PC-9 (cell line): ENCODE results near the gene CPHXL2. TPM values are rescaled to one million over a fixed set of nuclear protein-coding genes. Genes with fewer than 3 reads are reported as not detected.

ENCODE experiments used
- BruUV-seq: library from RNA; stranded (reverse); fragments of 400-500 nt; replicated peaks from 2 replicates; lab custom pipeline; 2021; lab: Mats Ljungman, UMichigan
- CTCF ChIA-PET: fragments of 300-600 bp; sonication (Branson Sonifier 250); formaldehyde crosslinking; loops from one replicate; lab custom pipeline; 2022; ENCODE audit warnings: antibody characterized with exemption; lab: Charles Lee
- POLR2A ChIA-PET: fragments of 300-600 bp; sonication (Branson Sonifier 250); formaldehyde crosslinking; loops from one replicate; lab custom pipeline; 2022; ENCODE audit warnings: antibody characterized with exemption; ENCODE audit not compliant: unreplicated experiment; lab: Charles Lee
- DNase-seq, 2 experiments: peaks; one replicate each; pipeline versions ENCODE4 v3.0.0 to v3.0.0-alpha.2; 2015 to 2022; ENCODE audit warnings: mixed read lengths in 1 of 2
- H2AFZ ChIP-seq: fragments of 200-600 bp; sonication (generic); 2 replicates; pipeline ENCODE4 v1.8.1; 2017; ENCODE audit warnings: antibody characterized with exemption
- H3F3A ChIP-seq: fragments of 200-600 bp; sonication (generic); 2 replicates; pipeline ENCODE4 v1.8.1; 2017; ENCODE audit warnings: antibody characterized with exemption, mild to moderate bottlenecking, low read depth; ENCODE audit not compliant: insufficient read depth
- H3K27ac ChIP-seq: fragments of 200-600 bp; sonication (generic); 2 replicates; pipeline ENCODE4 v1.6.1; 2016; ENCODE audit warnings: mixed run types
- H3K27me3 ChIP-seq: fragments of 200-600 bp; sonication (generic); 2 replicates; pipeline ENCODE4 v1.6.1; 2016; ENCODE audit warnings: low read depth, mixed run types; ENCODE audit not compliant: insufficient read depth
- H3K36me3 ChIP-seq: fragments of 200-600 bp; sonication (generic); 2 replicates; pipeline ENCODE4 v1.6.1; 2016; ENCODE audit warnings: low read depth, mixed run types
- H3K4me1 ChIP-seq: fragments of 200-600 bp; sonication (generic); replicated peaks from 2 replicates; pipeline ENCODE4 v1.6.1; 2016; ENCODE audit warnings: mixed run types; ENCODE audit not compliant: insufficient read depth
- H3K4me2 ChIP-seq: fragments of 200-600 bp; sonication (generic); 2 replicates; pipeline ENCODE4 v1.6.1; 2017; ENCODE audit warnings: mixed run types
- H3K4me3 ChIP-seq: fragments of 200-600 bp; sonication (generic); 2 replicates; pipeline ENCODE4 v1.6.1; 2016; ENCODE audit warnings: mixed run types
- H3K79me2 ChIP-seq: fragments of 200-600 bp; sonication (generic); 2 replicates; pipeline ENCODE4 v1.6.1; 2017; ENCODE audit warnings: low read depth, mixed run types
- H3K9me2 ChIP-seq: fragments of 200-600 bp; sonication (generic); 2 replicates; pipeline ENCODE4 v1.8.1; 2017; ENCODE audit warnings: mild to moderate bottlenecking; ENCODE audit not compliant: insufficient read depth
- H3K9me3 ChIP-seq: fragments of 200-600 bp; sonication (generic); 2 replicates; pipeline ENCODE4 v1.8.1; 2016; ENCODE audit warnings: low read depth; ENCODE audit not compliant: insufficient read depth
- H4K20me1 ChIP-seq: fragments of 200-600 bp; sonication (generic); 2 replicates; pipeline ENCODE4 v1.8.1; 2017; ENCODE audit not compliant: insufficient read depth
- EZH2 ChIP-seq: fragments of 200-600 bp; sonication (generic); IDR thresholded peaks from 2 replicates; pipeline ENCODE4 v1.8.0; 2017; ENCODE audit warnings: antibody characterized with exemption, low read depth
- intact Hi-C: fragments of 100-400 bp; cut with micrococcal nuclease; formaldehyde crosslinking; loops from one replicate; pipeline ENCODE4 v1.10.0; 2022; ENCODE audit not compliant: unreplicated experiment
- total RNA-seq: library from RNA; stranded (reverse); gene quantifications from 2 replicates; pipeline ENCODE4 v1.2.3, GENCODE V29; 2021
- TF ChIP-seq, protein P1 (sequence below): fragments of 200-600 bp; sonication (generic); conservative IDR thresholded peaks from 2 replicates; pipeline ENCODE4 v1.6.1; 2017; ENCODE audit warnings: mixed run types, antibody characterized with exemption, mild to moderate bottlenecking, moderate library complexity

Gene CPHXL2
- total RNA-seq, 1 experiment from 2014 or later: not detected

DNA sequence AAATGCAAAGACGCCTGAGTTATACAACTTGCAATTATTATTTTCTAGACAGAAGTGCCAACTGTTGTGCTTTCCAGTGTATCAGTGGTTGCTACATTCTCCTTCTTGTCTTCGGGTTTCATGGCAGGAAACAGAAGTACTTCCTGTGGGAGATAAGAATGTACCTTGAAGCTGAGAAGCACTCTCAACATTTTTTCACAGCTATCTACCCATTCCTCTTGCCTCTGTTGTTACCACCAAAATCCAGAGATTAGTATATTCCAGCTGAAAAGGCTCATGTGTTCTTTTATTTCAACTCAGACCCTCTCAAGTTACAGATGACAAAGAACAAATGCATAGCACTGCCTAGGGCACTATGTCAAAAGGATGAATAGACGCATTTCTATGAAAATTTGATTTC is 49.0 kb downstream of the CPHXL2 start:
- Histone ChIP-seq H3F3A (peaks cover 30% of the 10 kb centered on the region), H2AFZ (no peak overlapping the region), H3K4me2 (no peak overlapping the region), H3K36me3 (peaks cover 24% of the 10 kb centered on the region), H3K9me3 (no peaks in the 10 kb centered on the region), H3K27me3 (no peaks in the 10 kb centered on the region), H3K4me3 (no peak overlapping the region), H3K4me1 (0 out of 2 replicates have a peak, but pooled peaks cover 6% of the 10 kb centered on the region), H3K79me2 (no peaks in the 10 kb centered on the region), H3K9me2 (no peaks in the 10 kb centered on the region), H3K27ac (no peak overlapping the region), H4K20me1 (no peaks in the 10 kb centered on the region)
- no TSS peak for BruUV-seq
- ChIA-PET CTCF (no interaction called here), POLR2A (no interaction called here)
- TF ChIP-seq, protein P1, sequence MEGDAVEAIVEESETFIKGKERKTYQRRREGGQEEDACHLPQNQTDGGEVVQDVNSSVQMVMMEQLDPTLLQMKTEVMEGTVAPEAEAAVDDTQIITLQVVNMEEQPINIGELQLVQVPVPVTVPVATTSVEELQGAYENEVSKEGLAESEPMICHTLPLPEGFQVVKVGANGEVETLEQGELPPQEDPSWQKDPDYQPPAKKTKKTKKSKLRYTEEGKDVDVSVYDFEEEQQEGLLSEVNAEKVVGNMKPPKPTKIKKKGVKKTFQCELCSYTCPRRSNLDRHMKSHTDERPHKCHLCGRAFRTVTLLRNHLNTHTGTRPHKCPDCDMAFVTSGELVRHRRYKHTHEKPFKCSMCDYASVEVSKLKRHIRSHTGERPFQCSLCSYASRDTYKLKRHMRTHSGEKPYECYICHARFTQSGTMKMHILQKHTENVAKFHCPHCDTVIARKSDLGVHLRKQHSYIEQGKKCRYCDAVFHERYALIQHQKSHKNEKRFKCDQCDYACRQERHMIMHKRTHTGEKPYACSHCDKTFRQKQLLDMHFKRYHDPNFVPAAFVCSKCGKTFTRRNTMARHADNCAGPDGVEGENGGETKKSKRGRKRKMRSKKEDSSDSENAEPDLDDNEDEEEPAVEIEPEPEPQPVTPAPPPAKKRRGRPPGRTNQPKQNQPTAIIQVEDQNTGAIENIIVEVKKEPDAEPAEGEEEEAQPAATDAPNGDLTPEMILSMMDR: no peak
- TF ChIP-seq EZH2: no peak
- DNase-seq: no peak
- intact Hi-C loops: no loop called here

DNA sequence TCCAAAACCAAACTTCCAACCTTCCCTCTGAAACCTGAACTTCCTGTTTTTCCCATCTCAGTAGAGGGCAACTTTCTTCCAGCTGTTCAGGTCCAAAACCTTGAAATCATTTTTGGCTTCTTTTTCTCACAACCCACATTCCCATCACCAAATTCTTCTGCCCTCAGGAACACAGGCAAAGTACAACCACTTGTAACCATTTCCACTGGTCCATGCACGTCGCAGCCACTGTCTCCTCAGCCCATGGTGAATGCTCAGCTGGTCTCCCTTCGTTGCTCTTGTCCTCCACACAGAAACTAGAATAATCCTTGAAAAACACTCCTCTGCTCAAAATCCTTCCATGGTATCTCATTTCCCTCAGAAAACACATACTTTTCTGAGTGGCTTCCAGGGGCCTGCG is 50.0 kb downstream of the CPHXL2 start:
- Histone ChIP-seq H4K20me1 (no peaks in the 10 kb centered on the region), H3K9me3 (no peaks in the 10 kb centered on the region), H3K27me3 (no peaks in the 10 kb centered on the region), H3K79me2 (peaks cover 10% of the 10 kb centered on the region), H3K27ac (no peak overlapping the region), H3F3A (peaks cover 30% of the 10 kb centered on the region), H3K9me2 (no peaks in the 10 kb centered on the region), H2AFZ (no peak overlapping the region), H3K4me3 (no peak overlapping the region), H3K4me2 (no peak overlapping the region), H3K36me3 (peaks cover 16% of the 10 kb centered on the region), H3K4me1 (peaks cover 11% of the 10 kb centered on the region)
- intact Hi-C loops: no loop called here
- no TSS peak for BruUV-seq
- DNase-seq: no peak
- TF ChIP-seq, protein P1: no peak
- TF ChIP-seq EZH2: no peak
- ChIA-PET CTCF (no interaction called here), POLR2A (no interaction called here)

DNA sequence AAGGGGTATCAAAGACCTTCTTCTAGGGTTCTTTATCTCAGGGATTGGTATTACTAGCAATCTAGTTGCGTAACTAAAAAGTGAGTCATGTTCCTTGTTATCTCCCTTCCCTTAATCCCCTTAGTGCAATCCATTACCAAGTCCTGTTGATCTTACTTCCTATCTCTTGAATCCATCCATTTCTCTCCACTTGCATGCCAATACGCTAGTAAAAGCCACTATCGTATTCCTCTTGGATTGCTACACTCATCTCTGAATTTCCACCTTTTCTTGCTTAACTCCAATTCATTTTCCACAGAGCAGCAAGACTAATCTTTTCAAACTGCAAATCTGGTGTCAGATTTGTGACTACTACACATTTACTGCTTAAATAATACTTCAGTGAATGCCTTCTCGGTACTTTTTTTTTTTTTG is 51.9 kb downstream of the CPHXL2 start:
- DNase-seq: no peak
- no peak overlapping the region for H3K27ac ChIP-seq
- CTCF ChIA-PET: no interaction called here
- no TSS peak for BruUV-seq
- peaks cover 37% of the 10 kb centered on the region for H3F3A ChIP-seq
- H3K4me3 ChIP-seq: no peak overlapping the region
- intact Hi-C loops: no loop called here
- H2AFZ ChIP-seq: no peak overlapping the region
- POLR2A ChIA-PET: no interaction called here
- H3K9me2 ChIP-seq: no peaks in the 10 kb centered on the region
- no peak for TF ChIP-seq EZH2
- TF ChIP-seq, protein P1: no peak
- peaks cover 16% of the 10 kb centered on the region for H3K79me2 ChIP-seq
- H4K20me1 ChIP-seq: no peaks in the 10 kb centered on the region; the same call in 1 of the 2 replicates
- no peak overlapping the region for H3K4me2 ChIP-seq
- H3K27me3 ChIP-seq: no peaks in the 10 kb centered on the region
- peaks cover 10% of the 10 kb centered on the region for H3K36me3 ChIP-seq
- H3K4me1 ChIP-seq: peaks cover 17% of the 10 kb centered on the region
- no peaks in the 10 kb centered on the region for H3K9me3 ChIP-seq
